Measurements from ENCODE around the gene C1QTNF8. TPM values are rescaled to one million over a fixed set of nuclear protein-coding genes. Genes with fewer than 3 reads are reported as not detected.

C1QTNF8 gene
- total RNA-seq, 2 donors from 2014 or later, result not detected

GRCh38 chr16:1129106-1129960 lies 33.3 kb upstream of the C1QTNF8 start:
- intact Hi-C loops (cut with DNase I), result no loop called here
- no peak for DNase-seq (ENCODE audit: low spot score)

GRCh38 chr16:1127971-1128715 lies 32.1 kb upstream of the C1QTNF8 start:
- intact Hi-C loops (cut with DNase I), result no loop called here
- no peak for DNase-seq (ENCODE audit: low spot score)

GRCh38 chr16:1127101-1127500 lies 31.1 kb upstream of the C1QTNF8 start:
- DNase-seq (ENCODE audit: low spot score), result no peak
- intact Hi-C loops (cut with DNase I), result no loop called here

GRCh38 chr16:1126586-1126985 lies 30.5 kb upstream of the C1QTNF8 start:
- no peak for DNase-seq (ENCODE audit: low spot score)

GRCh38 chr16:1126044-1126443 lies 30.0 kb upstream of the C1QTNF8 start:
- intact Hi-C loops (cut with DNase I), result loop anchor here in 1 of 2 donors (1.0 kb wide), 1 partner anchor 36 kb away; no protein-coding TSS in a partner anchor

More at GRCh38 chr16:1126586-1126985, 30.5 kb upstream of the C1QTNF8 start:
- intact Hi-C loops (cut with DNase I), result loop anchor here in 1 of 2 donors (1.0 kb wide), 1 partner anchor 36 kb away; no protein-coding TSS in a partner anchor

GRCh38 chr16:1125471-1125870 lies 29.4 kb upstream of the C1QTNF8 start:
- intact Hi-C loops (cut with DNase I), result no loop called here
- DNase-seq (ENCODE audit: low spot score), result no peak

More at GRCh38 chr16:1126044-1126443, 30.0 kb upstream of the C1QTNF8 start:
- no peak for DNase-seq (ENCODE audit: low spot score)

GRCh38 chr16:1124795-1125194 lies 28.8 kb upstream of the C1QTNF8 start:
- no peak for DNase-seq (ENCODE audit: low spot score)
- intact Hi-C loops (cut with DNase I), result loop anchor here in 1 of 2 donors (5.0 kb wide), 1 partner anchor 917 kb away; no protein-coding TSS in a partner anchor

- intact Hi-C loops (cut with DNase I), result loop anchor here in 1 of 2 donors (5.0 kb wide), 1 partner anchor 917 kb away; no protein-coding TSS in a partner anchor
- DNase-seq (ENCODE audit: low spot score), result no peak
Observed at GRCh38 chr16:1124291-1124690, 28.2 kb upstream of the C1QTNF8 start.

- intact Hi-C loops (cut with DNase I), result loop anchor here in 1 of 2 donors (5.0 kb wide), 1 partner anchor 916 kb away; no protein-coding TSS in a partner anchor
- no peak for DNase-seq (ENCODE audit: low spot score)
Observed at GRCh38 chr16:1123525-1124230, 27.6 kb upstream of the C1QTNF8 start.

GRCh38 chr16:1122398-1122765 lies 26.3 kb upstream of the C1QTNF8 start:
- intact Hi-C loops (cut with DNase I), result loop anchor here in 1 of 2 donors (5.0 kb wide), 1 partner anchor 915 kb away; no protein-coding TSS in a partner anchor
- DNase-seq (ENCODE audit: low spot score), result no peak

- DNase-seq (ENCODE audit: low spot score), result no peak
- intact Hi-C loops (cut with DNase I), result loop anchor here in 1 of 2 donors (5.0 kb wide), 1 partner anchor 914 kb away; no protein-coding TSS in a partner anchor
Observed at GRCh38 chr16:1121601-1122397, 25.8 kb upstream of the C1QTNF8 start.

- intact Hi-C loops (cut with DNase I), result loop anchor here in 1 of 2 donors (5.0 kb wide), 1 partner anchor 914 kb away; no protein-coding TSS in a partner anchor
- no peak for DNase-seq (ENCODE audit: low spot score)
Observed at GRCh38 chr16:1121009-1121408, 25.0 kb upstream of the C1QTNF8 start.

GRCh38 chr16:1120577-1120941 lies 24.5 kb upstream of the C1QTNF8 start:
- no peak for DNase-seq (ENCODE audit: low spot score)
- intact Hi-C loops (cut with DNase I), result loop anchor here in 1 of 2 donors (5.0 kb wide), 1 partner anchor 913 kb away; no protein-coding TSS in a partner anchor

GRCh38 chr16:1119766-1120576 lies 23.9 kb upstream of the C1QTNF8 start:
- intact Hi-C loops (cut with DNase I), result loop anchor here in 1 of 2 donors (5.0 kb wide), 1 partner anchor 913 kb away; no protein-coding TSS in a partner anchor
- DNase-seq (ENCODE audit: low spot score), result no peak

- intact Hi-C loops (cut with DNase I), result no loop called here
- no peak for DNase-seq (ENCODE audit: low spot score)
Observed at GRCh38 chr16:1119129-1119528, 23.1 kb upstream of the C1QTNF8 start.

GRCh38 chr16:1117926-1118325 lies 21.9 kb upstream of the C1QTNF8 start:
- no peak for DNase-seq (ENCODE audit: low spot score)

GRCh38 chr16:1117176-1117900 lies 21.3 kb upstream of the C1QTNF8 start:
- intact Hi-C loops (cut with DNase I), result loop anchor here in 1 of 2 donors (2.0 kb wide), 1 partner anchor 71 kb away; no protein-coding TSS in a partner anchor
- DNase-seq (ENCODE audit: low spot score), result no peak

More at GRCh38 chr16:1117926-1118325, 21.9 kb upstream of the C1QTNF8 start:
- intact Hi-C loops (cut with DNase I), result loop anchor here in 1 of 2 donors (2.0 kb wide), 1 partner anchor 71 kb away; no protein-coding TSS in a partner anchor
